Chondrocyte (in vitro differentiated cells): ENCODE data around the gene STPG2. TPM values are rescaled to one million over a fixed set of nuclear protein-coding genes. Genes with fewer than 3 reads are reported as not detected.

ENCODE experiments used
- DNase-seq: peaks from one replicate; pipeline ENCODE4 v3.0.0; 2021; ENCODE audit warnings: mixed read lengths, low spot score
- H3K27ac Mint-ChIP-seq: one replicate; pipeline ENCODE4 v1.8.0; 2021; ENCODE audit warnings: mild to moderate bottlenecking, moderate library complexity, mixed read lengths; ENCODE audit not compliant: unreplicated experiment
- H3K27me3 Mint-ChIP-seq: 2 replicates; pipeline ENCODE4 v1.8.0; 2021; ENCODE audit warnings: low read depth, mixed read lengths
- H3K36me3 Mint-ChIP-seq: 2 replicates; pipeline ENCODE4 v1.8.0; 2021; ENCODE audit warnings: low read depth, mixed read lengths
- H3K4me1 Mint-ChIP-seq: 2 replicates; pipeline ENCODE4 v1.8.0; 2021; ENCODE audit warnings: low read depth, mild to moderate bottlenecking, mixed read lengths
- H3K4me3 Mint-ChIP-seq: one replicate; pipeline ENCODE4 v1.8.0; 2021; ENCODE audit warnings: mild to moderate bottlenecking, moderate library complexity, mixed read lengths; ENCODE audit not compliant: unreplicated experiment
- H3K9me3 Mint-ChIP-seq: 2 replicates; pipeline ENCODE4 v1.8.0; 2021; ENCODE audit warnings: low read depth, mixed read lengths
- total RNA-seq: library from RNA; stranded (reverse); gene quantifications from 3 replicates; pipeline ENCODE4 v1.2.1, GENCODE V29; 2021
- TF ChIP-seq, protein P1 (sequence below): fragments of 200-600 bp; sonication (generic); IDR thresholded peaks from 2 replicates; pipeline ENCODE4 v1.5.0; 2021; ENCODE audit warnings: antibody characterized with exemption, mild to moderate bottlenecking, moderate library complexity

The STPG2 gene
- total RNA-seq, 1 donor from 2014 or later, result 0.12 TPM

DNA sequence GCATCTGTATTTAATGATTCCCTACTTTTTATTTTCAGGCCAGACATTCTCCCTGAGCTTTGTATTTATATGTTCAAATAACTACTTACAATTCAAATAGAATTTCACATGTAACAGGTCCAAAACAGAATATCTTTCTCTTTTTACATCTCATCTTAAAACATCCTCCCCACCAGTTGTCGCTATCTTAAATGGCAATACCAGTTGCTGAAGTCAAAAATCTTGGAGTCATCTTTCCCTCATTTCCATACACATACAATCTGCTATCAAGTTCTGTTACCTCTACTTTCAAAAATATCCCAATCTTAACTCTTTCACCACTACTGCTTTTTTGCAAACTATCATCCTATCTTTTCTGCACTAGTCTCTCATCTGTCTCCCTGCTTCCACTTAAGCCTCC is 330.5 kb downstream of the STPG2 start:
- H3K4me1 Mint-ChIP-seq, result no peaks in the 10 kb centered on the region
- H3K27me3 Mint-ChIP-seq, result no peaks in the 10 kb centered on the region
- no peak for DNase-seq
- H3K4me3 Mint-ChIP-seq, result no peak overlapping the region
- TF ChIP-seq, protein P1, sequence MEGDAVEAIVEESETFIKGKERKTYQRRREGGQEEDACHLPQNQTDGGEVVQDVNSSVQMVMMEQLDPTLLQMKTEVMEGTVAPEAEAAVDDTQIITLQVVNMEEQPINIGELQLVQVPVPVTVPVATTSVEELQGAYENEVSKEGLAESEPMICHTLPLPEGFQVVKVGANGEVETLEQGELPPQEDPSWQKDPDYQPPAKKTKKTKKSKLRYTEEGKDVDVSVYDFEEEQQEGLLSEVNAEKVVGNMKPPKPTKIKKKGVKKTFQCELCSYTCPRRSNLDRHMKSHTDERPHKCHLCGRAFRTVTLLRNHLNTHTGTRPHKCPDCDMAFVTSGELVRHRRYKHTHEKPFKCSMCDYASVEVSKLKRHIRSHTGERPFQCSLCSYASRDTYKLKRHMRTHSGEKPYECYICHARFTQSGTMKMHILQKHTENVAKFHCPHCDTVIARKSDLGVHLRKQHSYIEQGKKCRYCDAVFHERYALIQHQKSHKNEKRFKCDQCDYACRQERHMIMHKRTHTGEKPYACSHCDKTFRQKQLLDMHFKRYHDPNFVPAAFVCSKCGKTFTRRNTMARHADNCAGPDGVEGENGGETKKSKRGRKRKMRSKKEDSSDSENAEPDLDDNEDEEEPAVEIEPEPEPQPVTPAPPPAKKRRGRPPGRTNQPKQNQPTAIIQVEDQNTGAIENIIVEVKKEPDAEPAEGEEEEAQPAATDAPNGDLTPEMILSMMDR, result no peak
- H3K9me3 Mint-ChIP-seq, result peaks cover 2% of the 10 kb centered on the region
- H3K27ac Mint-ChIP-seq, result no peak overlapping the region
- H3K36me3 Mint-ChIP-seq, result no peaks in the 10 kb centered on the region

DNA sequence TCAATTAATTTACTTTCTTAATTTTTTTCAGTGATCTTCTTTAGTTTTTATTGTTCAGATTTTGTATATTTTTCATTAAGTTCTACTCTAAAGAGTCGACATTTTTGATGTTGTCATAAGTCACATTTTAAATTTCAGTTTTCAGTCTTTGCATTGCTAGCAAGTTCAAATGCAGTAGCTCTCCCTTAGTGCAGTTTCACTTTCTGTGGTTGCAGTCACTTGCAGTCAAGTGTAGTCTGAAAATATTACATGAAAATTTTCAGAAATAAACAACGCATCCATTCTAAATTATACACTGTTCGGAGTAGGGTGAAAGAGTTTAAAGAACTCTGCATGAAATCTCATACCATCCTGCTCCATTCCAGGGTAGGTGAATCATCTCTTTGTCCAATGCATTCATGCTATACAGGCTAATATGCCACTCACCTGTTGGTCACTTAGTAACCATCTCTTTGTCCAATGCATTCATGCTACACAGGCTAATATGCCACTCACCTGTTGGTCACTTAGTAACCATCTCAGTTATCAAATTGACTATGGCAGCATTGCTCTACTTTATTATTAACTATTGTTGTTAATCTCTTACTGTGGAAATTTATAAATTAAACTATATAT is 356.9 kb downstream of the STPG2 start:
- H3K36me3 Mint-ChIP-seq, result no peaks in the 10 kb centered on the region
- H3K27me3 Mint-ChIP-seq, result peaks cover 2% of the 10 kb centered on the region
- H3K4me3 Mint-ChIP-seq, result no peak overlapping the region
- no peak overlapping the region for H3K27ac Mint-ChIP-seq
- peaks cover 6% of the 10 kb centered on the region for H3K9me3 Mint-ChIP-seq
- no peaks in the 10 kb centered on the region for H3K4me1 Mint-ChIP-seq
- TF ChIP-seq, protein P1, result no peak
- no peak for DNase-seq

DNA sequence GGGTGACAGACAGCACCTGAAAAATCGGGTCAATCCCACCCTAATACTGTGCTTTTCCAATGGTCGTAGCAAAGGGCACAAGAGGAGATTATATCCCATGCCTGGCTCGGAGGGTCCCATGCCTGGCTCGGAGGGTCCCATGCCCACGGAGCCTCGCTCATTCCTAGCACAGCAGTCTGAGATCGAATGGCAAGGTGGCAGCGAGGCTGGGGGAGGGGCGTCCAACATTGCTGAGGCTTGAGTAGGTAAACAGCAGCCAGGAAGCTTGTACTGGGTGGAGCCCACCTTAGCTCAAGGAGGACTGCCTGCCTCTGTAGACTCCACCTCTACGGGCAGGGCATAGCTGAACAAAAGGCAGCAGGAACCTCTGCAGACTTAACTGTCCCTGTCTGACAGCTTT is 365.1 kb downstream of the STPG2 start:
- Mint-ChIP-seq H3K27ac (no peak overlapping the region), H3K9me3 (peaks cover 10% of the 10 kb centered on the region), H3K4me1 (no peaks in the 10 kb centered on the region), H3K27me3 (no peaks in the 10 kb centered on the region), H3K4me3 (no peak overlapping the region), H3K36me3 (no peaks in the 10 kb centered on the region)
- DNase-seq, result no peak
- TF ChIP-seq, protein P1, result no peak

DNA sequence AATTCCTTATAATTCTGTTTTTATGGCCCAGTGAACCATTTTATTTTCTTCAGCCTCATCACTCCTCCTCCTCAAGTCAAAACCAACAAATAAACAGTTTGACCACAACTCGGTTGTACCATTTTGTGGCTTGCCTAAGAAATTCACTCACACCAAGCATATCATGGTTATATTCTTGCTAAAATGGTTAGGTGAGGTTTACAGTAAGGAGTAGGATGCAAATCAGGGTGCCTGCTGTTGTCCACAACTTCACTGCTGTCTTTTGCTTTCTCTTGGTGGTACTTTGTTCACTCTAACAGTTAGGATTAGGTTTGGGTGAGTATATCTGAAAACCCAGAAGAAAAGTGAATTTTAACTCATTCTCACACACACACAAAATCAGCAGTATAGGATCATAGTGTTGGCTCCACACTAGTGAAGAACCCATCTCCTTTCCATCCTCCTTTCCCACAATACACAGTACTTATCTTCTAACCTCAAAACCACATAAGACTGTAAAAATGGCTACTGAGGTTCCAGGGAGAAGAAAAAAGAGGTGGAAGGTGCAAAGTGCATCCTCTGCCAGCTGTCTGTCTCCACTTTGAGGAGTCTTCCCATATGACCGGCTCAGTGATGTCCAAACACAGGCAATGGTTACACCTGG is 368.8 kb downstream of the STPG2 start:
- Mint-ChIP-seq H3K27me3 (peaks cover 6% of the 10 kb centered on the region), H3K9me3 (peaks cover 6% of the 10 kb centered on the region), H3K4me1 (no peaks in the 10 kb centered on the region), H3K4me3 (no peak overlapping the region), H3K27ac (no peak overlapping the region), H3K36me3 (no peaks in the 10 kb centered on the region)
- DNase-seq, result no peak
- TF ChIP-seq, protein P1, result no peak

DNA sequence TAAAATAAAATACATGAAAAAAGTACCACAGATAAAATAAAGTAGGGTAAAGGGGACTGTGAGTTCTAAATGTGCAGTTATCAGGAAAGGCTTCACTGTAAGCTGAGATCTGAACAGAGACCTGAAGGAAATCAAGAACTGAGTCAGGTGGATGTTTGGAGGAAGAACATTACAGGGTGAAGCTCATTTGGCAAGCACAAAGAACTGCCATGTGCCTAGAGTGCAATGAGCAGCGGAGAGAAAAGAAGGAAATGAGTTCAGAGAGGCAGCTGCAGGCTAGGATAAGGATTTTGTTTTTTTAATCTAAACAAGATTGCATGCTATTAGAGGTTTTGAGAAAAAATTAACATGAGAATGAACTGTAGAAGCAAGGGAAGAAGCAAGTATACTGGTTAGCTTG is 373.1 kb downstream of the STPG2 start:
- H3K27me3 Mint-ChIP-seq, result peaks cover 6% of the 10 kb centered on the region
- no peaks in the 10 kb centered on the region for H3K4me1 Mint-ChIP-seq
- no peaks in the 10 kb centered on the region for H3K36me3 Mint-ChIP-seq
- DNase-seq, result no peak
- TF ChIP-seq, protein P1, result no peak
- H3K9me3 Mint-ChIP-seq, result no peaks in the 10 kb centered on the region
- no peak overlapping the region for H3K4me3 Mint-ChIP-seq
- H3K27ac Mint-ChIP-seq, result no peak overlapping the region
